A549 (cell line): ENCODE measurements around the gene ZNF385D. TPM values are rescaled to one million over a fixed set of nuclear protein-coding genes. Genes with fewer than 3 reads are reported as not detected.

ENCODE experiments used
- ATAC-seq, 2 experiments: fragments of 200-7000 bp in 1 of 2; fragments of >200 bp in 1 of 2; cut with Nextera tagmentation in 1 of 2; cut with Tn5 transposase in 1 of 2; 3 replicates each; pipeline versions ENCODE4 v1.8.0 to v1.9.1; 2018 to 2020; ENCODE audit warnings: mild to moderate bottlenecking in 1 of 2, moderate library complexity in 1 of 2
- CTCF ChIA-PET: fragments of 300-600 bp; sonication (Branson Sonifier 250); formaldehyde crosslinking; extraction: SDS; loops from one replicate; lab custom pipeline; 2021; ENCODE audit warnings: antibody characterized with exemption, inconsistent platforms; lab: Yijun Ruan, JAX
- POLR2A ChIA-PET: fragments of 350-600 bp; formaldehyde crosslinking; extraction: SDS; loops from one replicate; lab custom pipeline; 2021; ENCODE audit warnings: antibody characterized with exemption, inconsistent platforms; lab: Yijun Ruan, JAX
- DNase-seq, 2 experiments: peaks; one replicate each; pipeline versions ENCODE4 v3.0.0 to v3.0.0-alpha.2; 2011 to 2016; ENCODE audit warnings: low read depth in 1 of 2, low spot score in 1 of 2
- FAIRE-seq: peaks from 2 replicates; lab custom pipeline; 2011; peaks lifted over from hg19 to GRCh38; lab: Jason Lieb, UNC
- H3K27ac ChIP-seq, 2 experiments: fragments of >200 bp; sonication (Bioruptor Twin); formaldehyde crosslinking; 3 replicates each; pipeline ENCODE4 v1.5.1; 2016 to 2017
- H3K4me1 ChIP-seq: fragments of >200 bp; sonication (Bioruptor Twin); formaldehyde crosslinking; 3 replicates; pipeline ENCODE4 v1.6.1; 2016
- H3K4me2 ChIP-seq: fragments of >200 bp; sonication (Bioruptor Twin); formaldehyde crosslinking; 3 replicates; pipeline ENCODE4 v1.6.1; 2016
- H3K4me3 ChIP-seq: fragments of >200 bp; sonication (Bioruptor Twin); formaldehyde crosslinking; 3 replicates; pipeline ENCODE4 v1.5.1; 2016
- H3K9me3 ChIP-seq: fragments of >200 bp; sonication (Bioruptor Twin); formaldehyde crosslinking; 3 replicates; pipeline ENCODE4 v1.6.1; 2016
- CBX2 ChIP-seq: fragments of 200-600 bp; sonication (generic); IDR thresholded peaks from 2 replicates; pipeline ENCODE4 v1.6.1; 2016; ENCODE audit warnings: low read depth, mild to moderate bottlenecking, borderline replicate concordance
- CBX8 ChIP-seq: fragments of 200-600 bp; sonication (generic); IDR thresholded peaks from 2 replicates; pipeline ENCODE4 v1.6.1; 2016
- CEBPB ChIP-seq, 2 experiments: fragments of >200 bp in 1 of 2; sonication (Bioruptor Twin) in 1 of 2; formaldehyde crosslinking in 1 of 2; IDR thresholded peaks; 2 replicates each; pipeline ENCODE4 v1.6.1; 2012 to 2016
- CHD2 ChIP-seq: fragments of 150-350 bp; IDR thresholded peaks from 2 replicates; pipeline ENCODE4 v1.6.1; 2014; ENCODE audit warnings: low read length; ENCODE audit not compliant: partially characterized antibody
- EHMT2 ChIP-seq: fragments of 200-600 bp; sonication (generic); IDR thresholded peaks from 2 replicates; pipeline ENCODE4 v1.6.1; 2016; ENCODE audit warnings: antibody characterized with exemption, low read depth, mild to moderate bottlenecking, moderate library complexity
- EP300 ChIP-seq, 2 experiments: fragments of >200 bp; sonication (Bioruptor Twin); formaldehyde crosslinking; IDR thresholded peaks; 2 replicates in 1 of 2; 3 replicates in 1 of 2; pipeline ENCODE4 v1.6.1; 2016 to 2017
- GATA3 ChIP-seq: IDR thresholded peaks from 2 replicates; pipeline ENCODE4 v1.6.1; 2012; ENCODE audit warnings: borderline replicate concordance
- HOXB13 ChIP-seq: fragments of 250-450 bp; sonication (Bioruptor Pico); IDR thresholded peaks from 2 replicates; pipeline ENCODE4 v1.5.0; 2020; ENCODE audit warnings: low read depth, mild to moderate bottlenecking, moderate library complexity
- KDM5A ChIP-seq: fragments of 200-600 bp; sonication (generic); IDR thresholded peaks from 2 replicates; pipeline ENCODE4 v1.6.1; 2016; ENCODE audit warnings: antibody characterized with exemption, mild to moderate bottlenecking
- MAZ ChIP-seq: fragments of 150-350 bp; IDR thresholded peaks from 2 replicates; pipeline ENCODE4 v1.6.1; 2014; ENCODE audit warnings: antibody characterized with exemption, low read depth, low read length, borderline replicate concordance
- PHF8 ChIP-seq: fragments of 200-600 bp; sonication (generic); IDR thresholded peaks from 2 replicates; pipeline ENCODE4 v1.6.1; 2016; ENCODE audit warnings: low read depth, mild to moderate bottlenecking, antibody characterized with exemption, moderate library complexity, borderline replicate concordance
- POLR2AphosphoS2 ChIP-seq: conservative IDR thresholded peaks from 2 replicates; pipeline ENCODE4 v1.6.1; 2012; ENCODE audit warnings: low read length, improper control_type of control experiment, inconsistent platforms
- RAD21 ChIP-seq, 2 experiments: fragments of >200 bp in 1 of 2; sonication (Bioruptor Twin) in 1 of 2; formaldehyde crosslinking in 1 of 2; IDR thresholded peaks in 1 of 2; conservative IDR thresholded peaks in 1 of 2; 2 replicates in 1 of 2; 3 replicates in 1 of 2; pipeline ENCODE4 v1.6.1; 2012 to 2018; ENCODE audit warnings: inconsistent platforms in 1 of 2
- RCOR1 ChIP-seq: fragments of 150-350 bp; IDR thresholded peaks from 2 replicates; pipeline ENCODE4 v1.6.1; 2014; ENCODE audit warnings: antibody characterized with exemption, low read length, low read depth
- SMC3 ChIP-seq: fragments of >200 bp; sonication (Bioruptor Twin); formaldehyde crosslinking; IDR thresholded peaks from 3 replicates; pipeline ENCODE4 v1.6.1; 2018; ENCODE audit warnings: inconsistent platforms
- TP53 ChIP-seq: fragments of 250-450 bp; sonication (Bioruptor Pico); IDR thresholded peaks from 2 replicates; pipeline ENCODE4 v1.5.0; 2021; ENCODE audit warnings: mild to moderate bottlenecking, moderate library complexity
- ZFP36 ChIP-seq: fragments of 450-650 bp; IDR thresholded peaks from 2 replicates; pipeline ENCODE4 v1.6.1; 2014; ENCODE audit warnings: borderline replicate concordance; ENCODE audit not compliant: partially characterized antibody
- ZNF302 ChIP-seq: fragments of 250-450 bp; sonication (Bioruptor Pico); IDR thresholded peaks from 2 replicates; pipeline ENCODE4 v1.9.0; 2021; ENCODE audit warnings: inconsistent platforms, mild to moderate bottlenecking, moderate library complexity
- WGBS: methylation state at CpG from one replicate; pipeline ENCODE4 v1.1.6; 2017; ENCODE audit errors: missing lambda C conversion rate; 5-methylcytosine and 5-hydroxymethylcytosine counted together
- polyA plus RNA-seq, 4 experiments: library from polyadenylated mRNA; depleted of rRNA in 3 of 4; stranded (reverse); fragments of >200 nt; fragmentation: RNase III in 1 of 4; extraction: RNeasy Plus Mini Kit Qiagen cat#74134 plus additional on column Dnase treatment in 1 of 4; gene quantifications; 2 replicates in 3 of 4; 3 replicates in 1 of 4; pipeline ENCODE4 v1.2.3, GENCODE V29; 2011 to 2017
- TF ChIP-seq, protein P1 (sequence below): fragments of 150-350 bp; IDR thresholded peaks from 2 replicates; pipeline ENCODE4 v1.6.1; 2014; ENCODE audit warnings: low read depth, mild to moderate bottlenecking, low read length
- TF ChIP-seq, protein P2 (sequence below): IDR thresholded peaks from 2 replicates; pipeline ENCODE4 v1.6.1; 2012
- TF ChIP-seq, protein P3 (sequence below): fragments of >200 bp; sonication (Bioruptor Twin); formaldehyde crosslinking; IDR thresholded peaks from 2 replicates; pipeline ENCODE4 v1.6.1; 2016
- TF ChIP-seq, protein P4 (sequence below): fragments of 450-650 bp; IDR thresholded peaks from 2 replicates; pipeline ENCODE4 v1.6.1; 2014; ENCODE audit warnings: antibody characterized with exemption
- TF ChIP-seq, protein P5 (sequence below): fragments of 250-450 bp; sonication (Bioruptor Pico); IDR thresholded peaks from 2 replicates; pipeline ENCODE4 v1.5.0; 2021; ENCODE audit warnings: mild to moderate bottlenecking, moderate library complexity, borderline replicate concordance
- TF ChIP-seq, protein P6 (sequence below): IDR thresholded peaks from 2 replicates; pipeline ENCODE4 v1.6.1; 2012; ENCODE audit warnings: low read depth, borderline replicate concordance

Gene ZNF385D
- polyA plus RNA-seq, 2 of the 4 experiments (the other 2 are of a cell fraction), result not detected

DNA sequence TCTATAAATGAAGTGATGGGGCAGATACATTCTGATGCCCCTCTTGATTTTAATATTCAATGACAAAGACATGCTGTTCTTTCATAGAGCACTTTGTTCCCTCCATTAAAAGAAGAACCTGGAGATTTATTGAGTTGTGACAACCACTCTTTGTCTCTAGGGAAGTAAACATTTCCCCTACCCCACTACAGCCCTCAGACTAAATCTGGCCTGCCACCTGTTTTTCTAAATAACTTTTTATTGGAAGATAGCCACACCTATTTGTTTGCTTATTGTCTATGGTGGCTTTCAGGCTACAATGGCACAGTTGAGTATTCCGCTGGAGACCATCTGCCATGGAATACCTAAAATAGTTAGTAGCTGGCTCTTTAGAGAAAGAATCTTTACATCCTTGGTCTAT lies 41.2 kb upstream of the ZNF385D start:
- POLR2A ChIA-PET, result no interaction called here
- no peak for ATAC-seq
- CTCF ChIA-PET, result no interaction called here
- H3K27ac ChIP-seq, result no peak overlapping the region
- 18% methylated on average over 1 of the region's 1 CpG for WGBS
- no peak overlapping the region for H3K4me3 ChIP-seq
- TF ChIP-seq POLR2AphosphoS2 (no peak), HOXB13 (CRISPR knock-in tag) (no peak), CBX8 (no peak), PHF8 (no peak), CEBPB (IDR thresholded peaks at IDR 0.05) (no peak), RAD21 (conservative IDR thresholded peaks at IDR 0.05 in 1 of 2, IDR thresholded peaks at IDR 0.05 in 1 of 2) (no peak)
- TF ChIP-seq, protein P1, sequence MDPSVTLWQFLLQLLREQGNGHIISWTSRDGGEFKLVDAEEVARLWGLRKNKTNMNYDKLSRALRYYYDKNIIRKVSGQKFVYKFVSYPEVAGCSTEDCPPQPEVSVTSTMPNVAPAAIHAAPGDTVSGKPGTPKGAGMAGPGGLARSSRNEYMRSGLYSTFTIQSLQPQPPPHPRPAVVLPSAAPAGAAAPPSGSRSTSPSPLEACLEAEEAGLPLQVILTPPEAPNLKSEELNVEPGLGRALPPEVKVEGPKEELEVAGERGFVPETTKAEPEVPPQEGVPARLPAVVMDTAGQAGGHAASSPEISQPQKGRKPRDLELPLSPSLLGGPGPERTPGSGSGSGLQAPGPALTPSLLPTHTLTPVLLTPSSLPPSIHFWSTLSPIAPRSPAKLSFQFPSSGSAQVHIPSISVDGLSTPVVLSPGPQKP, result no peak
- TF ChIP-seq, all 56 proteins: peak for 0
- Histone ChIP-seq H3K4me1 (no peaks in the 10 kb centered on the region), H3K4me2 (no peak overlapping the region), H3K9me3 (no peaks in the 10 kb centered on the region)
- DNase-seq (no peak), FAIRE-seq (no peak)

DNA sequence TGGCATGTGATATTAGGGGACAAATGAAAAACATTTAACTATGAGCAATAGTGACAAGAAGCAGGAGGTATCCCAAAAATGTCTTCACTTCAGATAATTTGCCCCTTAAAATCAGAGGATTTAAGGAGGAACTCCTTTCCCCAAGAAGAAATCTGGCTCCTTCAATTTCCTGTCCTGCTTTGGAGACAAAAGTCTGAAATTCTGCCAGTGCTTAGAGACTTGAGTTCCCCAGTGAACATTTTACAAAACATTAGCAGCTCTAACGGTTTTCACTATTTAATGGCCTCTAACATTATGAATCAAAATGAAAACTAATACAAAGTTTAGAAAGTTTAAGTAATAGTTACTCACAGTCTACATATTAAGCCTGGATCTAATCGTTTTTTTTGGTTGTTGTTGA lies 40.3 kb upstream of the ZNF385D start:
- TF ChIP-seq CBX2, result no peak
- TF ChIP-seq CHD2, result no peak
- DNase-seq (no peak), FAIRE-seq (no peak), ATAC-seq (no peak)
- H3K4me3 ChIP-seq, result no peak overlapping the region
- CTCF ChIA-PET, result no interaction called here
- POLR2A ChIA-PET, result no interaction called here
- 2% methylated on average over 2 of the region's 2 CpGs for WGBS
- H3K4me2 ChIP-seq, result no peak overlapping the region
- H3K27ac ChIP-seq, result no peak overlapping the region
- H3K4me1 ChIP-seq, result no peaks in the 10 kb centered on the region
- H3K9me3 ChIP-seq, result no peaks in the 10 kb centered on the region

DNA sequence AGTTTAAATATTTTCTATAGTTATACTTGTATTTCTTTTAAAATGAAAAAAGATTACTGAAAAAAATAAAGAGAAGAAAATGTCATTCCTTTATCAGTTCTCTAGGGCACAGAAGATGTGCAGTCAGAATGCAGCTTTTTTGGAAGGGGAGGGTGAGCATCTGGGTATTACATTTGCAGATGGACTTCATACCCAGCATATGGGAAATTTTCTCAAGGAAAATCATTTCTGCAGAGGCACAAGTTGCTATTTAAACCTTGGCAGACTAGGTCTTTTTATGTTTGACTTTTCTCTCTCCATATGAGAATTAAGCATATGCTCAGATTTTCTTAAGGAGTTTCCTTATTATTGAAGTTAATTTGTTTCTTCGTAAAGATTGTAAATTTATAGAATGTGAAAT lies 39.5 kb upstream of the ZNF385D start:
- 21% methylated on average over 1 of the region's 1 CpG for WGBS

DNA sequence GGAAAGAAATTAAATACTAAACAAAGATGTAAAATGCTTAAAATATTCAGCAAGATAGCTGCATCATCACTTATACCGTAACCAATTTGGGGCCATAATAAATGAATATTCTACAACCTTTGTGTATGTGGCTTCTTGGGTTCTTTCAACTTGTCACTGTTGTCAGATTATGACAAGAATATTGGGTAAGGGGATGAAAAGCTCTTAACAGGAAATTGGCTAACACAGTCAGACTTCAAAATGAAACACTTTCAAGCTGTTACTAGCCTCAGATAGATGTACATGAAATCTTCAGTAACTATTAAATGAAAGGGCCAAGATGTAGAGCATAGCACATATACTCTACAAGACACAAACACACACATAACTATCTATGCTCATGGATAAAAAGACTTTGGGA lies 38.7 kb upstream of the ZNF385D start:
- no peak for FAIRE-seq

More for the DNA sequence above, 39.5 kb upstream of the ZNF385D start:
- POLR2A ChIA-PET, result no interaction called here
- H3K27ac ChIP-seq, result no peak overlapping the region
- H3K4me3 ChIP-seq, result no peak overlapping the region
- CTCF ChIA-PET, result no interaction called here
- no peak for ATAC-seq
- H3K9me3 ChIP-seq, result no peaks in the 10 kb centered on the region
- no peak overlapping the region for H3K4me2 ChIP-seq
- FAIRE-seq, result no peak
- TF ChIP-seq TP53 (CRISPR knock-in tag) (no peak), RCOR1 (no peak), KDM5A (no peak), MAZ (no peak), EHMT2 (no peak), SMC3 (no peak), CEBPB (IDR thresholded peaks at IDR 0.05) (no peak), GATA3 (no peak), HOXB13 (CRISPR knock-in tag) (no peak), ZFP36 (no peak)
- TF ChIP-seq, protein P2, sequence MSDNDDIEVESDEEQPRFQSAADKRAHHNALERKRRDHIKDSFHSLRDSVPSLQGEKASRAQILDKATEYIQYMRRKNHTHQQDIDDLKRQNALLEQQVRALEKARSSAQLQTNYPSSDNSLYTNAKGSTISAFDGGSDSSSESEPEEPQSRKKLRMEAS, result no peak
- DNase-seq, result no peak
- no peaks in the 10 kb centered on the region for H3K4me1 ChIP-seq

More for the DNA sequence above, 38.7 kb upstream of the ZNF385D start:
- Histone ChIP-seq H3K4me2 (no peak overlapping the region), H3K27ac (no peak overlapping the region), H3K4me3 (no peak overlapping the region), H3K9me3 (no peaks in the 10 kb centered on the region), H3K4me1 (no peaks in the 10 kb centered on the region)
- ChIA-PET POLR2A (no interaction called here), CTCF (interaction anchor here (0.6 kb wide), 1 partner anchor 343 kb away, joined by 3 read pairs; no protein-coding TSS in a partner anchor)
- no peak for TF ChIP-seq ZNF302
- TF ChIP-seq, protein P3, sequence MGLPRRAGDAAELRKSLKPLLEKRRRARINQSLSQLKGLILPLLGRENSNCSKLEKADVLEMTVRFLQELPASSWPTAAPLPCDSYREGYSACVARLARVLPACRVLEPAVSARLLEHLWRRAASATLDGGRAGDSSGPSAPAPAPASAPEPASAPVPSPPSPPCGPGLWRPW, result no peak
- TF ChIP-seq EP300 (IDR thresholded peaks at IDR 0.05), result no peak
- TF ChIP-seq MAZ, result no peak
- TF ChIP-seq, protein P4, sequence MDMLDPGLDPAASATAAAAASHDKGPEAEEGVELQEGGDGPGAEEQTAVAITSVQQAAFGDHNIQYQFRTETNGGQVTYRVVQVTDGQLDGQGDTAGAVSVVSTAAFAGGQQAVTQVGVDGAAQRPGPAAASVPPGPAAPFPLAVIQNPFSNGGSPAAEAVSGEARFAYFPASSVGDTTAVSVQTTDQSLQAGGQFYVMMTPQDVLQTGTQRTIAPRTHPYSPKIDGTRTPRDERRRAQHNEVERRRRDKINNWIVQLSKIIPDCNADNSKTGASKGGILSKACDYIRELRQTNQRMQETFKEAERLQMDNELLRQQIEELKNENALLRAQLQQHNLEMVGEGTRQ, result no peak
- TF ChIP-seq, protein P5, sequence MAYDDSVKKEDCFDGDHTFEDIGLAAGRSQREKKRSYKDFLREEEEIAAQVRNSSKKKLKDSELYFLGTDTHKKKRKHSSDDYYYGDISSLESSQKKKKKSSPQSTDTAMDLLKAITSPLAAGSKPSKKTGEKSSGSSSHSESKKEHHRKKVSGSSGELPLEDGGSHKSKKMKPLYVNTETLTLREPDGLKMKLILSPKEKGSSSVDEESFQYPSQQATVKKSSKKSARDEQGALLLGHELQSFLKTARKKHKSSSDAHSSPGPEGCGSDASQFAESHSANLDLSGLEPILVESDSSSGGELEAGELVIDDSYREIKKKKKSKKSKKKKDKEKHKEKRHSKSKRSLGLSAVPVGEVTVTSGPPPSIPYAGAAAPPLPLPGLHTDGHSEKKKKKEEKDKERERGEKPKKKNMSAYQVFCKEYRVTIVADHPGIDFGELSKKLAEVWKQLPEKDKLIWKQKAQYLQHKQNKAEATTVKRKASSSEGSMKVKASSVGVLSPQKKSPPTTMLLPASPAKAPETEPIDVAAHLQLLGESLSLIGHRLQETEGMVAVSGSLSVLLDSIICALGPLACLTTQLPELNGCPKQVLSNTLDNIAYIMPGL (CRISPR knock-in tag), result no peak
- TF ChIP-seq, protein P2, result no peak
- TF ChIP-seq, protein P6, sequence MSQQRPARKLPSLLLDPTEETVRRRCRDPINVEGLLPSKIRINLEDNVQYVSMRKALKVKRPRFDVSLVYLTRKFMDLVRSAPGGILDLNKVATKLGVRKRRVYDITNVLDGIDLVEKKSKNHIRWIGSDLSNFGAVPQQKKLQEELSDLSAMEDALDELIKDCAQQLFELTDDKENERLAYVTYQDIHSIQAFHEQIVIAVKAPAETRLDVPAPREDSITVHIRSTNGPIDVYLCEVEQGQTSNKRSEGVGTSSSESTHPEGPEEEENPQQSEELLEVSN, result no peak
- WGBS, result 21% methylated on average over 1 of the region's 1 CpG
- no peak for DNase-seq
- no peak for ATAC-seq
